Left lung (tissue), 10 donors: Measurements from ENCODE around the gene L1CAM. TPM values are rescaled to one million over a fixed set of nuclear protein-coding genes. Genes with fewer than 3 reads are reported as not detected.

Experiments used
- ATAC-seq: fragments of 200-7000 bp; cut with Tn5 transposase; one replicate; pipeline ENCODE4 v1.9.1; 2020; ENCODE audit warnings: moderate library complexity
- DNase-seq, 4 donors: peaks; one replicate each; pipeline ENCODE4 v3.0.0-alpha.2; 2013 to 2020
- H3K27ac ChIP-seq, 2 donors: fragments of 200-600 bp; sonication (generic) in 1 of 2; one replicate each; pipeline versions ENCODE4 v1.5.0 to v1.8.0; 2020 to 2021
- H3K27me3 ChIP-seq, 2 donors: fragments of 200-600 bp; sonication (generic) in 1 of 2; one replicate each; pipeline versions ENCODE4 v1.5.0 to v1.8.0; 2020 to 2021
- H3K36me3 ChIP-seq, 2 donors: fragments of 200-600 bp; sonication (generic) in 1 of 2; one replicate each; pipeline versions ENCODE4 v1.5.0 to v1.8.0; 2020 to 2021
- H3K4me1 ChIP-seq, 2 donors: fragments of 200-600 bp; one replicate each; pipeline ENCODE4 v1.8.0; 2021
- H3K4me3 ChIP-seq, 2 donors: fragments of 200-600 bp; sonication (generic) in 1 of 2; one replicate each; pipeline versions ENCODE4 v1.5.0 to v1.8.0; 2020 to 2021; ENCODE audit warnings: mild to moderate bottlenecking in 1 of 2
- H3K9me3 ChIP-seq, 2 donors: fragments of 200-600 bp; sonication (generic) in 1 of 2; one replicate each; pipeline versions ENCODE4 v1.5.0 to v1.8.0; 2020 to 2021
- intact Hi-C, 2 donors: fragments of 100-400 bp; cut with DNase I; formaldehyde crosslinking; loops; one replicate each; pipeline versions ENCODE4 v1.11.2 to v1.14.2; 2022
- polyA plus RNA-seq, 6 donors: library from polyadenylated mRNA; unstranded; fragments of 120-200 nt; gene quantifications; one replicate each; pipeline ENCODE4 v1.2.1, GENCODE V29; 2013; ENCODE audit not compliant: insufficient read length in 6 of 6
- total RNA-seq, 2 donors: library from RNA; stranded (reverse); fragmentation: NEBNext Ultra II Directional; extraction: Animal tissue kit (Norgen Biotek cat#: 25700); gene quantifications; one replicate each; pipeline ENCODE4 v1.2.1, GENCODE V29; 2021
- TF ChIP-seq, protein P1 (sequence below), 2 donors: fragments of 200-600 bp; sonication (generic) in 1 of 2; IDR thresholded peaks; one replicate each; pipeline versions ENCODE4 v1.5.0 to v1.8.0; 2021; ENCODE audit warnings: antibody characterized with exemption in 2 of 2
- donor health status: DM: no; HTN: yes; CAD: no.
- donor health status: DM: no; HTN: no; CAD: no.

L1CAM gene
- total and polyA plus RNA-seq, 8 donors = 0.27 to 0.86 (median 0.53) TPM

DNA sequence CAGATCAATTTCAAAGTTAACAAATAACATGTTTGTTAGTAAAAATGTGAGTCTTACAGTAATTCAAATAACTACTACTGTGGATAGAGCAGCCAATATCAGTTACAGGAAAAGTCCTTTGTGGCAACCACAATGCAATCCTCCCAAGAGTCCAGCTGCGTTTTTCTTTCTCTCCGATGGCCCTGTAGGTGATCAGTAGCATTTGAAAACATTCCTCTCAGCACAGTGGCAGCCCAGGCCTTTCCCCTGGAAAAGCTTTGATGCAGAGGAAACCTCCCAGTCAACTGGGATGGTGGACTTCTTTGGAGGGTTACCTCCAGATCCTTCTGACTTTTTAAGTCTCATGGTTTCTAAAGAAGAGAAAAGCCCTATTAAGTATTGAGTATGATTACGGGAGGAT lies 37.6 kb downstream of the L1CAM start:
- H3K4me1 ChIP-seq = no peaks in the 10 kb centered on the region
- H3K4me3 ChIP-seq = no peak overlapping the region
- no peak for ATAC-seq
- no peak for DNase-seq
- no peak overlapping the region for H3K27ac ChIP-seq
- TF ChIP-seq, protein P1, sequence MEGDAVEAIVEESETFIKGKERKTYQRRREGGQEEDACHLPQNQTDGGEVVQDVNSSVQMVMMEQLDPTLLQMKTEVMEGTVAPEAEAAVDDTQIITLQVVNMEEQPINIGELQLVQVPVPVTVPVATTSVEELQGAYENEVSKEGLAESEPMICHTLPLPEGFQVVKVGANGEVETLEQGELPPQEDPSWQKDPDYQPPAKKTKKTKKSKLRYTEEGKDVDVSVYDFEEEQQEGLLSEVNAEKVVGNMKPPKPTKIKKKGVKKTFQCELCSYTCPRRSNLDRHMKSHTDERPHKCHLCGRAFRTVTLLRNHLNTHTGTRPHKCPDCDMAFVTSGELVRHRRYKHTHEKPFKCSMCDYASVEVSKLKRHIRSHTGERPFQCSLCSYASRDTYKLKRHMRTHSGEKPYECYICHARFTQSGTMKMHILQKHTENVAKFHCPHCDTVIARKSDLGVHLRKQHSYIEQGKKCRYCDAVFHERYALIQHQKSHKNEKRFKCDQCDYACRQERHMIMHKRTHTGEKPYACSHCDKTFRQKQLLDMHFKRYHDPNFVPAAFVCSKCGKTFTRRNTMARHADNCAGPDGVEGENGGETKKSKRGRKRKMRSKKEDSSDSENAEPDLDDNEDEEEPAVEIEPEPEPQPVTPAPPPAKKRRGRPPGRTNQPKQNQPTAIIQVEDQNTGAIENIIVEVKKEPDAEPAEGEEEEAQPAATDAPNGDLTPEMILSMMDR (IDR thresholded peaks at IDR 0.05) = no peak
- no peaks in the 10 kb centered on the region for H3K9me3 ChIP-seq
- H3K36me3 ChIP-seq = no peaks in the 10 kb centered on the region
- H3K27me3 ChIP-seq = peaks cover 12 to 28% of the 10 kb centered on the region in 2 donors
- intact Hi-C loops = no loop called here

DNA sequence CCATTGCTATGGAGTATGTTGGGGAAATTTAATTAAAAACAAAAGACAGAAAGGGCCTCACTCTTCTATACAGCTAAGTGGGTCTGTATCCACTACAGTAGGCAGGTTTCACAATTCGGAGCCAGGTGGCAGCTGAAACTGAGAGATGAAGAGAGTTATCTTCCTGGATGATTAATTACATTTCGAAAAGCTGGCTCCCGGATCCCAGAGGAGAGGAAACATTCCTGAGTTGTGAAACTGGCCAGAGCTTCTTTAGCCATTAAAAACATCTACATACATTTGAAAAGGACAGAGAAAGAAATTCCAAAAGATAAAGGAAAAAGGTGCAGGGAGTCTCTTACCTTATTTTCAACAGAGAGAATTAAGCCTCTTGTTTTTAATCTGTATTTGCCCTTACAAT lies 40.1 kb downstream of the L1CAM start:
- no peak for ATAC-seq
- Histone ChIP-seq H3K4me1 (no peaks in the 10 kb centered on the region), H3K27me3 (peaks cover 17 to 28% of the 10 kb centered on the region in 2 donors), H3K4me3 (no peak overlapping the region), H3K36me3 (no peaks in the 10 kb centered on the region), H3K9me3 (no peaks in the 10 kb centered on the region), H3K27ac (no peak overlapping the region)
- no peak for DNase-seq
- intact Hi-C loops = no loop called here
- TF ChIP-seq, protein P1 (IDR thresholded peaks at IDR 0.05) = no peak

DNA sequence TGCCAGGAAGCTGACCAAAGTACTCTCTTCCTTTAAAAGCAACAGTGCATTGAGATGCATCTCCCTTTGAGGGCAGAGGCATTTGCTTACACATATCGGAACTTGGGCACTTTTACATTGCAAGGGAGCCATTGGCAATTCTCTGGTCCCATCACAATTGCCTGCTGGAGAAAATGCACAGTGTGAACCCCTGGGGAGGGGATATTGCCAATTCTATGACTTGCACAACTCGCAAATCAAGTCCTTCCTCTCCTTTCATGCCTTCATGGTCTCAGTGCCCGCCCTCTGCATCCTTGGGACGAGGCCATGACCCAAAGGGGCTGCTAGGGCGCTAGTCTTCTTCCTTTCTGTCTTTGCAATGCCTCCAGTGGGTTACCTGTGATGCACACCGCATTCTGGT lies 40.8 kb downstream of the L1CAM start:
- no peak for DNase-seq
- TF ChIP-seq, protein P1 (IDR thresholded peaks at IDR 0.05) = no peak
- intact Hi-C loops = no loop called here
- Histone ChIP-seq H3K36me3 (no peaks in the 10 kb centered on the region), H3K9me3 (no peaks in the 10 kb centered on the region), H3K27me3 (peaks cover 17 to 28% of the 10 kb centered on the region in 2 donors), H3K4me1 (no peaks in the 10 kb centered on the region), H3K27ac (no peak overlapping the region), H3K4me3 (no peak overlapping the region)
- no peak for ATAC-seq

DNA sequence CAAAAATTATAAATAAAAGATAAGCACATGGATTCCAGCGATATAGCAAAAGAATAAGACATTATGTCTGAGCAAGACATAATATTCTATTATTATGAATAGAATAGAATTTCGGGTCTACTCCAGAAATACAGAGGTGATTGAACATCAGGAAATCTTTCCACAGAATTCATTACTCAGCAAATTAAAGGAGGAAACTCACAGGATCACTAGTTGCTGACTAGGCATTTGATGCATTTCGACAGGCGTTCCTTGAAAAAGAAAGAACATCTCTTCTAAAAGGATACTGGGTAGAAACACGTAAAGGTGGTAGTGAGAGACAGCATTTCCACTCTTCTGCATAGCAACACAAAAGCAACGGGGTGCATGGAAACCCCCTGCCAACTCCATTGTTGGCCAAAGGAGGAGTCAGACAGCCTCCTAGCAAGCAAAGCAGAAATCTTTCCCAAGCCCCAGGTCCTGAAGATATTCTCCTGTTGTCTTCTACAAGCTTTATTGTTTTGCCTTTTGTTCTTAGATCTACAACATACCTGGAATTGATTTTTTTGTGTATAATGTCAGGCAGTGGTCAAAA lies 41.4 kb downstream of the L1CAM start:
- H3K36me3 ChIP-seq = no peaks in the 10 kb centered on the region
- intact Hi-C loops = no loop called here
- H3K9me3 ChIP-seq = no peaks in the 10 kb centered on the region
- DNase-seq (no peak), ATAC-seq (no peak)
- peaks cover 17 to 28% of the 10 kb centered on the region in 2 donors for H3K27me3 ChIP-seq
- TF ChIP-seq, protein P1 (IDR thresholded peaks at IDR 0.05) = no peak
- H3K4me1 ChIP-seq = no peaks in the 10 kb centered on the region
- H3K4me3 ChIP-seq = no peak overlapping the region
- H3K27ac ChIP-seq = no peak overlapping the region

DNA sequence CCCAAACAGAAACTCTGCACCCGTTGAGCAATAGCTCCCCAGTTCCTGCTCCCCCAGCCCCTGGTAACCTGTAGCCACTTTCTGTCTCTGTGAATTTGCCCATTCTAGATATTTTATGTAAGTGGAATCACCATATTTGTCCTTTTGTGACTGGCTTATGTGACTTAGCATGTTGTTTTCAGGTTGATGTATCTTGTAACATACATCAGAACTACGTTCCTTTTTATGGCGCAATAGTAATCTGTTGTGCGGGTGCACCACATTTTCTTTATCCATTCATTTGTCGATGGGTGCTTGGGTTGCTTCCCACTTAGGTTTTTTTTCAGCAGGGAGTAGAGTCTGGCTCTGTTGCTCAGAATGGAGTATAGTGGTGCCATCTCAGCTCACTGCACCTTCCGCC lies 49.1 kb downstream of the L1CAM start:
- Histone ChIP-seq H3K27me3 (peaks cover 14 to 19% of the 10 kb centered on the region in 2 donors), H3K36me3 (no peaks in the 10 kb centered on the region), H3K27ac (no peak overlapping the region), H3K4me1 (no peaks in the 10 kb centered on the region), H3K9me3 (no peaks in the 10 kb centered on the region), H3K4me3 (no peak overlapping the region)
- TF ChIP-seq, protein P1 (IDR thresholded peaks at IDR 0.05) = no peak
- ATAC-seq (no peak), DNase-seq (no peak)
- intact Hi-C loops = loop anchor here in 1 of 2 donors (10.0 kb wide), 1 partner anchor 58 kb away; no protein-coding TSS in a partner anchor
